Measurements from ENCODE around the gene HEATR5B. TPM values are rescaled to one million over a fixed set of nuclear protein-coding genes. Genes with fewer than 3 reads are reported as not detected.

The HEATR5B gene
- total and polyA plus RNA-seq, 2 of the 8 experiments (the other 6 are each of a cell fraction or from before 2014, with no cell fraction given) = 7.0 to 12.6 TPM

GRCh38 chr2:37061776-37062175, 22.4 kb downstream of the HEATR5B start:
- Histone ChIP-seq H3K14ac (ENCODE audit: insufficient read length) (no peak overlapping the region), H3K9me3 (ENCODE audit: insufficient read depth in 2 of 2, low read depth in 1 of 2, low read length in 1 of 2) (no peaks in the 10 kb centered on the region), H3K4me2 (ENCODE audit: insufficient read depth in 1 of 2, low read depth in 2 of 2, low read length in 2 of 2) (no peak overlapping the region), H4K20me1 (replicated peaks in 1 of 2; ENCODE audit: control insufficient read depth in 1 of 2, insufficient read depth in 2 of 2, low read length in 2 of 2) (no peaks in the 10 kb centered on the region), H2AK5ac (ENCODE audit: low read depth, low read length) (no peak overlapping the region), H3K56ac (replicated peaks; ENCODE audit: insufficient read length, low read depth, low read length) (no peak overlapping the region), H3K27me3 (replicated peaks in 1 of 4; ENCODE audit: control insufficient read depth in 3 of 4, extremely low read depth in 1 of 4, insufficient read depth in 3 of 4, low read length in 3 of 4) (no peaks in the 10 kb centered on the region), H2BK20ac (ENCODE audit: low read length) (no peak overlapping the region), H3K23ac (ENCODE audit: insufficient read length) (no peak overlapping the region), H3K23me2 (ENCODE audit: low read depth, low read length) (no peaks in the 10 kb centered on the region), H3K4me1 (replicated peaks in 1 of 4; ENCODE audit: control insufficient read depth in 3 of 4, insufficient read depth in 4 of 4, low read length in 3 of 4) (no peaks in the 10 kb centered on the region), H4K91ac (replicated peaks; ENCODE audit: insufficient read length, low read length) (no peak overlapping the region), H3K4ac (replicated peaks; ENCODE audit: insufficient read length, low read depth, low read length) (no peak overlapping the region), H2BK12ac (ENCODE audit: low read depth, low read length) (no peak overlapping the region), H2AFZ (ENCODE audit: low read length) (no peak overlapping the region), H2BK15ac (ENCODE audit: low read length) (no peak overlapping the region), H3K27ac (ENCODE audit: low read depth, low read length) (no peak overlapping the region), H3K79me1 (ENCODE audit: low read depth, low read length) (no peaks in the 10 kb centered on the region), H4K8ac (ENCODE audit: extremely low read depth, insufficient read depth, low read length) (no peak overlapping the region), H3K36me3 (ENCODE audit: control insufficient read depth in 2 of 4, insufficient read depth in 4 of 4, low read length in 3 of 4) (peaks cover 0 to 33% (median 3%) of the 10 kb centered on the region in 4 experiments; a peak in 4 of 8 replicates), H3K9ac (replicated peaks in 1 of 4; ENCODE audit: extremely low read depth in 1 of 4, low read depth in 3 of 4, low read length in 3 of 4) (no peak overlapping the region), H4K5ac (ENCODE audit: insufficient read length, low read depth, low read length) (no peak overlapping the region), H3K18ac (ENCODE audit: extremely low read depth, low read length) (no peak overlapping the region), H2BK5ac (ENCODE audit: low read depth, low read length) (no peak overlapping the region), H3K79me2 (ENCODE audit: control insufficient read depth in 1 of 2, insufficient read depth in 2 of 2, low read length in 2 of 2) (no peaks in the 10 kb centered on the region), H3K4me3 (ENCODE audit: extremely low read depth in 1 of 4, insufficient read depth in 2 of 4, low read depth in 3 of 4, low read length in 4 of 4) (no peak overlapping the region), H2BK120ac (replicated peaks; ENCODE audit: low read depth, low read length) (no peak overlapping the region)
- no peak for FAIRE-seq
- ChIA-PET CTCF (ENCODE audit: partially characterized antibody) (interaction anchor here (0.7 to 0.9 kb wide), 2 partner anchors 69 to 254 kb away, joined by 3 read pairs; no protein-coding TSS in a partner anchor), POLR2A (ENCODE audit: partially characterized antibody) (no interaction called here)
- WGBS, 2 experiments (ENCODE audit: extremely low coverage in 1 of 2, insufficient coverage in 1 of 2, insufficient read length in 1 of 2, insufficient replicate concordance in 2 of 2, low coverage in 1 of 2, low lambda C conversion rate in 2 of 2, missing lambda C conversion rate in 1 of 2) = 94% methylated on average over 5 of the region's 5 CpGs; no CpG with 5 or more reads in 1 of the 2 experiments
- DNase-seq (ENCODE audit: low read depth in 1 of 2, low spot score in 2 of 2) = no peak
- no peak for TF ChIP-seq JUN (IDR thresholded peaks at IDR 0.05; ENCODE audit: low read depth, low read length)
- TF ChIP-seq CHD1 (IDR thresholded peaks at IDR 0.05; ENCODE audit: low read depth, low read length) = no peak
- TF ChIP-seq CREB1 (IDR thresholded peaks at IDR 0.05) = no peak
- TF ChIP-seq KDM1A (IDR thresholded peaks at IDR 0.05; ENCODE audit: borderline replicate concordance, low read length) = no peak
- no peak for TF ChIP-seq GABPA (IDR thresholded peaks at IDR 0.05; ENCODE audit: borderline replicate concordance, insufficient read depth, low read length)
- no peak for TF ChIP-seq RBBP5 (IDR thresholded peaks at IDR 0.05; ENCODE audit: borderline replicate concordance, low read depth, low read length)
- no peak for TF ChIP-seq BRCA1 (IDR thresholded peaks at IDR 0.05; ENCODE audit: low read depth, low read length)
- TF ChIP-seq RNF2 (IDR thresholded peaks at IDR 0.05; ENCODE audit: borderline replicate concordance, low read depth, low read length, missing control alignments, poor library complexity, severe bottlenecking) = no peak
- TF ChIP-seq EP300 (IDR thresholded peaks at IDR 0.05; ENCODE audit: borderline replicate concordance in 1 of 2, low read depth in 2 of 2, low read length in 2 of 2) = no peak
- no peak for TF ChIP-seq POLR2A (IDR thresholded peaks at IDR 0.05; ENCODE audit: control extremely low read depth in 1 of 2, low read depth in 2 of 2, low read length in 2 of 2)

Measured in H1 (cell line).